Mesendoderm (in vitro differentiated cells): Measurements from ENCODE around the gene ADAMTS4.
A peak's percentile ranks its signal among the peaks of the same experiment; 100 is the strongest.

ENCODE experiments used
- DNase-seq: peaks from one replicate; pipeline ENCODE4 v3.0.0; 2013
- H2AK5ac ChIP-seq: 2 replicates; pipeline ENCODE4 v1.6.1; 2013; ENCODE audit warnings: low read length, inconsistent platforms
- H2BK120ac ChIP-seq: 2 replicates; pipeline ENCODE4 v1.6.1; 2013; ENCODE audit warnings: low read depth, mild to moderate bottlenecking, low read length, moderate library complexity, mixed read lengths
- H2BK15ac ChIP-seq: replicated peaks from 2 replicates; pipeline ENCODE4 v1.6.1; 2013; ENCODE audit warnings: low read depth, mild to moderate bottlenecking, moderate library complexity
- H2BK5ac ChIP-seq: 2 replicates; pipeline ENCODE4 v1.6.1; 2013; ENCODE audit warnings: low read length, inconsistent platforms
- H3K18ac ChIP-seq: 2 replicates; pipeline ENCODE4 v1.6.1; 2013; ENCODE audit warnings: mild to moderate bottlenecking, low read length, mixed read lengths
- H3K23ac ChIP-seq: one replicate; pipeline ENCODE4 v1.6.1; 2013; ENCODE audit warnings: low read length
- H3K27ac ChIP-seq: 2 replicates; pipeline ENCODE4 v1.5.1; 2013; ENCODE audit warnings: low read depth, mild to moderate bottlenecking, inconsistent platforms, low read length, moderate library complexity
- H3K27me3 ChIP-seq: 2 replicates; pipeline ENCODE4 v1.6.1; 2013; ENCODE audit warnings: low read length, control low read depth, mild to moderate bottlenecking, inconsistent platforms; ENCODE audit not compliant: insufficient read depth, poor library complexity
- H3K36me3 ChIP-seq: 2 replicates; pipeline ENCODE4 v1.6.1; 2013; ENCODE audit warnings: low read length, inconsistent platforms; ENCODE audit not compliant: control insufficient read depth, insufficient read depth
- H3K4ac ChIP-seq: one replicate; pipeline ENCODE4 v1.6.1; 2013; ENCODE audit warnings: low read depth, mild to moderate bottlenecking, low read length, moderate library complexity
- H3K4me1 ChIP-seq: 2 replicates; pipeline ENCODE4 v1.6.1; 2013; ENCODE audit warnings: low read depth, low read length, inconsistent platforms; ENCODE audit not compliant: control insufficient read depth
- H3K4me2 ChIP-seq: 2 replicates; pipeline ENCODE4 v1.6.1; 2013; ENCODE audit warnings: low read length
- H3K4me3 ChIP-seq: 2 replicates; pipeline ENCODE4 v1.5.1; 2013; ENCODE audit warnings: mild to moderate bottlenecking, low read length
- H3K56ac ChIP-seq: one replicate; pipeline ENCODE4 v1.6.1; 2013; ENCODE audit warnings: low read length
- H3K79me1 ChIP-seq: 2 replicates; pipeline ENCODE4 v1.6.1; 2013; ENCODE audit warnings: low read length, inconsistent platforms
- H3K79me2 ChIP-seq: 2 replicates; pipeline ENCODE4 v1.6.1; 2013; ENCODE audit warnings: mild to moderate bottlenecking, low read length; ENCODE audit not compliant: control insufficient read depth, insufficient read depth
- H3K9ac ChIP-seq: 2 replicates; pipeline ENCODE4 v1.6.1; 2013; ENCODE audit warnings: low read length, inconsistent platforms
- H4K5ac ChIP-seq: one replicate; pipeline ENCODE4 v1.6.1; 2013; ENCODE audit warnings: low read length
- H4K8ac ChIP-seq: one replicate; pipeline ENCODE4 v1.6.1; 2013; ENCODE audit warnings: low read depth, mild to moderate bottlenecking, control low read depth, low read length, moderate library complexity
- WGBS: extraction: QIAGEN DNeasy Blood & Tissue Kit; methylation state at CpG from one replicate; pipeline ENCODE4 v1.1.7; 2013; ENCODE audit warnings: low lambda C conversion rate, missing lambda C conversion rate; ENCODE audit not compliant: insufficient coverage; ENCODE audit errors: extremely low coverage; 5-methylcytosine and 5-hydroxymethylcytosine counted together

The ADAMTS4 gene

DNA sequence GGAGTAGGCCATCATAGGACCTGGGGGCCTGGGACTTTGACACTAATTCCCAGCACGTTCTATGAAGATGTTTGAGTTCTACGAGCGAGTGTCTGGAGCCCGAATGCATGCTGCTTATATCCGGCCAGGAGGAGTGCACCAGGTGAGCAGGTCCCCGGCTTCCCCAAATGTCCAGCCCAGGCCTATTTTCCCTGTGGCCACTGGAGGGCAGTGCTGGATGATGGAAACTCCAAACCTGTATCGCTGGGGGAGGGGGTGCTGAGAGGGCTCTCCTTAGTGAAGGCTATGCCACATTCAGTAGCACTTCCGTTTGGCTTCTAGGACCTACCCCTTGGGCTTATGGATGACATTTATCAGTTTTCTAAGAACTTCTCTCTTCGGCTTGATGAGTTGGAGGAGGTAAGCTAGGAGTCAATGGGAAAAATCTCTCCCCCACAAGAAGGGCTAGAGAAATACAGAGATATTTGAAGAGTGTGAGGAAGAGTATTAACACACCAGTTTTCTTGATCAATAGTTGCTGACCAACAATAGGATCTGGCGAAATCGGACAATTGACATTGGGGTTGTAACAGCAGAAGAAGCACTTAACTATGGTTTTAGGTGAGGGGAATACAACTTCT is 11.0 kb upstream of the ADAMTS4 start:
- Histone ChIP-seq H3K36me3 (peaks cover 15% of the 10 kb centered on the region), H2BK5ac (no peak overlapping the region), H3K27me3 (no peaks in the 10 kb centered on the region), H3K4me2 (no peak overlapping the region), H3K9ac (peak overlapping the region; percentile 30), H3K27ac (no peak overlapping the region), H2BK120ac (no peak overlapping the region), H3K23ac (no peak overlapping the region), H4K8ac (no peak overlapping the region), H4K5ac (no peak overlapping the region), H3K4ac (no peak overlapping the region), H2BK15ac (no peak overlapping the region), H3K56ac (peak overlapping the region; percentile 17), H2AK5ac (no peak overlapping the region), H3K79me1 (no peaks in the 10 kb centered on the region), H3K79me2 (no peaks in the 10 kb centered on the region), H3K18ac (no peak overlapping the region), H3K4me1 (peaks cover 2% of the 10 kb centered on the region), H3K4me3 (no peak overlapping the region)
- peak; percentile 93 for DNase-seq
- WGBS = no CpG with 5 or more reads among the region's 11 CpGs

DNA sequence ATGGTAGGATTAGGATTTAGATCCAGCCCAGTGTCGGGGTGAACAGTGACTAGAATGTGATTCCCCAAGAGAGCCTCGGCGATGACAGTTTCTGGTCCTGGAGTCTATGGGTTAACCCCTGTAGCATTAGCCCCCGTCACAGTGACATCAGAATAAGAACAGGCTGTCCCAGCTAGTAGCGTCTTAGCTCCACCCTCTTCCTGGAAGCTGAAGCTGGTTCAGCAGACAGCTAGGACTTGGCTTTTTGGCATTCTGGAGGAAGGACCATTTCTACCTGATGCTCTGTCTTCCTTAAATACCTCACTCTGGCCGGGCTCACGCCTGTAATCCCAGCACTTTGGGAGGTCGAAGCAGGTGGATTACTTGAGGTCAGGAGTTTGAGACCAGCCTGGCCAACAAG is 8.3 kb upstream of the ADAMTS4 start:
- Histone ChIP-seq H2BK5ac (no peak overlapping the region), H4K5ac (no peak overlapping the region), H3K4me3 (no peak overlapping the region), H2AK5ac (no peak overlapping the region), H2BK120ac (no peak overlapping the region), H3K79me2 (peaks cover 3% of the 10 kb centered on the region), H3K36me3 (peaks cover 7% of the 10 kb centered on the region), H3K18ac (no peak overlapping the region), H3K56ac (no peak overlapping the region), H3K4me1 (peaks cover 2% of the 10 kb centered on the region), H3K27ac (no peak overlapping the region), H3K27me3 (no peaks in the 10 kb centered on the region), H3K9ac (no peak overlapping the region), H4K8ac (no peak overlapping the region), H3K4me2 (no peak overlapping the region), H3K4ac (no peak overlapping the region), H2BK15ac (no peak overlapping the region), H3K23ac (no peak overlapping the region), H3K79me1 (peaks cover 4% of the 10 kb centered on the region)
- WGBS = no CpG with 5 or more reads among the region's 8 CpGs
- DNase-seq = no peak

DNA sequence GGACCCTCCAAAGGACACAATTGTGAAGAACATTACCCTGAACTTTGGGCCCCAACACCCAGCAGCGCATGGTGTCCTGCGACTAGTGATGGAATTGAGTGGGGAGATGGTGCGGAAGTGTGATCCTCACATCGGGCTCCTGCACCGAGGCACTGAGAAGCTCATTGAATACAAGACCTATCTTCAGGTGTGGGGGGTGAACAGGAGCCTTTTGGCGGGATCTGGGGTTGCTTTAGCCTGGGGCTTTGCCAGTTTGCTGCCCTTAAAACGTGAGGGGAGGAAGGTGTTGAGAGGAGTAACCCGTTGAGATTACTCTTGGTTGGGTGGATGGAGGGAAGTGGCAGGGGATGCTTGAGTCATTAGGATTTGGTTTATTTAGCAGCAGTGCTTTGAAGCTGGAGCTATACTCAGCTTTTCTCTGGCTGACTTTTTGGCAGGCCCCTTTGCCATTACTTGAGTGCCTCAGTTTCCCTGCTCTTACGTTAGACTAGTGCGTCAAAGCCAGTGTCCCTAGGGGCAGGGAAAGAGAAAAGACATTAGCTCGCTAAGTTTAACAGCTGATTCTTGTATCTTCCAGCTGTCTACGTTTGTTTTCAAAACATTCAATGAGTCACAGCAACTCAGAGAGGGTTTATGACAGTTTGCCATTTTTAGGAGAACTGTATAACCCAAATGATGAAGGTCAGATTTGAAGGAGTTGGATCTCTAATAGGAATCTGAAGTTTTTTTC is 7.7 kb upstream of the ADAMTS4 start:
- peaks cover 6% of the 10 kb centered on the region for H3K36me3 ChIP-seq
- no peak for DNase-seq
- no peak overlapping the region for H3K4ac ChIP-seq

DNA sequence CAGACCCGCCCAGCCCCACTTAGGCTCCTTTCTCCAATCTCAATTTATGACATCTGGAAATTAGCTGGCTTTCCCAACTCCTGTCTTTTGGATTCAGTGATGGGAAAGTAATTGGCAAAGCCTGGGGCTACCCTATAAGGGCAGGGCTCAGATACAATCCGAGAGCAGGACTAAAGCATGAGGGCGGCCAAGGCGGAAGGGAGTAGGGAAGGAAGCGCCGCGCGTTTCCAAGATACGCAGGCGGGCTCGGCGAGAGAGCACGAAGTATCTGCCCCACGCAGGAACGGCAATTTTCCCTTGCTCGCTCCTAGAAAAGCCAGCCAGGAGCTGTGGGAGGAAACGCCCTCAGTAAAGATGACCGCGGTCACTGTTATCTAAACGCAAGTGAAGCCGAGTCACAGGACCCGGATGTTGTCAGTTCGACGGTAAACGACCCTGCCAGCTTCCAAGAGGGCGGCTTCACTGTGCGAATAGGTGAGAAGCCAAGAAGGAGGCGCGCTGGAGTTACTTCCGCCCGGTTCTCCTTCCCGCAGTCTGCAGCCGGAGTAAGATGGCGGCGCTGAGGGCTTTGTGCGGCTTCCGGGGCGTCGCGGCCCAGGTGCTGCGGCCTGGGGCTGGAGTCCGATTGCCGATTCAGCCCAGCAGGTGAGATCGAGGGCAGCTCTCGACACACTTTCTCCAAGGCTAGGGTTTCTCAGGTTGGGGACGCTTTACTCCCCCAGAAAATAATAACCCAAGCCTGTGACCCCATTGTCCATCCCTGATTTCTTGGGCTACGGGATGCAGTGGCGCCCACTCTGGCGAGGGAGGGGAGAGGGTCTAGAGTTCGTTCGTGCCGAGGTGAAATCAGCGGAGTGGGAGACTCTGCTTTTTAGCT is 3.2 kb upstream of the ADAMTS4 start, which contains the start of gene NDUFS2:
Gene NDUFS2 (plus strand): TSS at position 532 of the 877 bp plus-strand sequence. CDS start 19 bp downstream, at position 551.
- Histone ChIP-seq H3K4me3 (peak within 1 kb of the TSS; percentile 68), H3K27ac (peak within 1 kb of the TSS; percentile 26), H3K23ac (no peak within 1 kb of the TSS), H3K4me2 (peak within 1 kb of the TSS; percentile 68), H2BK15ac (no peak within 1 kb of the TSS), H2AK5ac (peak within 1 kb of the TSS; percentile 96), H3K79me2 (peaks cover 3% of the 10 kb centered on the region), H3K4ac (peak within 1 kb of the TSS; percentile 82), H3K9ac (peak within 1 kb of the TSS; percentile 80), H3K79me1 (peaks cover 4% of the 10 kb centered on the region), H3K56ac (peak within 1 kb of the TSS; percentile 95), H3K36me3 (peaks cover 1% of the 10 kb centered on the region), H4K5ac (peak within 1 kb of the TSS; percentile 35), H2BK120ac (peak within 1 kb of the TSS; percentile 23), H3K4me1 (peaks cover 30% of the 10 kb centered on the region), H3K27me3 (no peaks in the 10 kb centered on the region), H3K18ac (peak within 1 kb of the TSS; percentile 63), H2BK5ac (peak within 1 kb of the TSS; percentile 89), H4K8ac (no peak within 1 kb of the TSS)
- DNase-seq = peak; percentile 100
- no CpG with 5 or more reads among the region's 53 CpGs for WGBS

More for the DNA sequence above, 7.7 kb upstream of the ADAMTS4 start:
- H2AK5ac ChIP-seq = no peak overlapping the region
- no peak overlapping the region for H3K18ac ChIP-seq
- peaks cover 2% of the 10 kb centered on the region for H3K4me1 ChIP-seq
- H2BK120ac ChIP-seq = no peak overlapping the region
- peaks cover 3% of the 10 kb centered on the region for H3K79me2 ChIP-seq
- H3K79me1 ChIP-seq = peaks cover 4% of the 10 kb centered on the region
- no peak overlapping the region for H3K4me3 ChIP-seq
- no peak overlapping the region for H4K5ac ChIP-seq
- H4K8ac ChIP-seq = no peak overlapping the region
- no peak overlapping the region for H3K23ac ChIP-seq
- H3K27ac ChIP-seq = no peak overlapping the region
- no CpG with 5 or more reads among the region's 12 CpGs for WGBS
- H2BK15ac ChIP-seq = no peak overlapping the region
- H3K9ac ChIP-seq = no peak overlapping the region
- H2BK5ac ChIP-seq = no peak overlapping the region
- H3K56ac ChIP-seq = no peak overlapping the region
- H3K4me2 ChIP-seq = no peak overlapping the region
- no peaks in the 10 kb centered on the region for H3K27me3 ChIP-seq

DNA sequence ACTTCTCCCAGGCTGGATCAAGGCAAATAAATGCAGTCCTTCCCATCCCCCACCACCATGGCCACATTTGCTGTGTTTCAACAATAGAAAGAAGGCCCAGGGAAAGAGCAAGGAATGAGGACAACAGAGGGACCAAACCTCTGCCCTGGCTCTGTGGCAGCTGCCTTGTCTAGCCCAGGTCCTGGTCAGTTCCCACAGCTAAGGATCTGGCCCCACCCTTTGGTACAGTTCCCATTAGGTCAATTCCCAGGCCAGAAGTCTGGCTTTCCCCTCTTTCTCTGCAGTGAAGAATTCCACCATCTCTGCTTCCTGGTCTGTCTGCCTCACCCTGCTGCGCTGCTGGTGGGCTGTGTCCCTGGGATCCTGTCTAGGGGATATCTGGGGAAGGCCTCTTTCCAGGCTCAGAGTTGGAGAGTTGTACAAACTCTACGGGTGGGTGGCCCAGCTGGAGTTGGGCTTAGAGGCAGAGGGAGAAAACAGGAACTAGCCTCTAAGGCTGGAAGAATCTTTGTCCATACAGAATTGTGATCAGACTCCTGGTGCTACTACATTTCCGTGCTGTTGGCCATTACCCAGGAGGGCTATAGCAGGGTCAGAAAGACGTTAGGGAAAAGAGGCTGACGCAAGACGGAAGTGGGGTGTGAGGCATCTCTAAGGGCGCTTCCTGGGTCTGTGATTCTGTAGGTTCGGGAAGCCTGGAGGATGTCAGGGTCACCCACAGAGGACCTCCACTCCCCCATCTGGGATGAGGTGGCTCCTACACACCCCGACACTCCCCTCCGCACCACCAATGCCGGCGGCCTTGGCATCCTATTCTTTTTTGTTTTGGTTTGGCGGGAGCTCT is 2.4 kb upstream of the ADAMTS4 start:
- Histone ChIP-seq H2BK5ac (peak overlapping the region; percentile 77), H4K5ac (peak overlapping the region; percentile 35), H3K23ac (no peak overlapping the region), H3K79me1 (peaks cover 4% of the 10 kb centered on the region), H3K27me3 (no peaks in the 10 kb centered on the region), H3K56ac (peak overlapping the region; percentile 95), H3K79me2 (peaks cover 3% of the 10 kb centered on the region), H3K4ac (peak overlapping the region; percentile 82), H3K36me3 (no peaks in the 10 kb centered on the region), H3K9ac (peak overlapping the region; percentile 23), H3K18ac (peak overlapping the region; percentile 63), H2BK15ac (no peak overlapping the region), H4K8ac (no peak overlapping the region), H3K27ac (no peak overlapping the region), H2AK5ac (peak overlapping the region; percentile 96), H3K4me1 (peaks cover 32% of the 10 kb centered on the region), H3K4me3 (no peak overlapping the region), H2BK120ac (peak overlapping the region; percentile 23), H3K4me2 (no peak overlapping the region)
- DNase-seq = no peak
- WGBS = no CpG with 5 or more reads among the region's 13 CpGs
